Measurements from ENCODE around the gene H3-3A.

DNA sequence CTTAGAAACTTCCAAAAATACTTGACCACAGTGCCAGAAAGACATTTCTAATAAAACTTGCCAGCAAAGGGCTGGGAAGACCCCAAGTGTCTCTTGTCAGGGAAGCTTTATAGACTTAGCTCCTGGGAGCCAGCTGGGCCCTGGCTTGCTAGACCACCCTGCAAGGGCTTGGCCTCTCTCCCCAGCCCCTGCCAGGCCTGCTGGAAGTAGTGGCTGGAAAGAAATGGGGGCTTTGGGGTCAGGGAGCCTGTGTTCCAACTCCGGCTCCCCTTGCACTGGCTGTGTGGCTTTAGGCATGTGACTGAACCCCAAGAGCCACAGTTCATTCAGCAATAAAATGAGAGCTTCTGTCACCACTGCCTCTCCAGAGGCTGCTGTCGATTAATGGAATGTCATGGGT lies 31.1 kb downstream of the H3-3A start:
- TF ChIP-seq, protein P1, sequence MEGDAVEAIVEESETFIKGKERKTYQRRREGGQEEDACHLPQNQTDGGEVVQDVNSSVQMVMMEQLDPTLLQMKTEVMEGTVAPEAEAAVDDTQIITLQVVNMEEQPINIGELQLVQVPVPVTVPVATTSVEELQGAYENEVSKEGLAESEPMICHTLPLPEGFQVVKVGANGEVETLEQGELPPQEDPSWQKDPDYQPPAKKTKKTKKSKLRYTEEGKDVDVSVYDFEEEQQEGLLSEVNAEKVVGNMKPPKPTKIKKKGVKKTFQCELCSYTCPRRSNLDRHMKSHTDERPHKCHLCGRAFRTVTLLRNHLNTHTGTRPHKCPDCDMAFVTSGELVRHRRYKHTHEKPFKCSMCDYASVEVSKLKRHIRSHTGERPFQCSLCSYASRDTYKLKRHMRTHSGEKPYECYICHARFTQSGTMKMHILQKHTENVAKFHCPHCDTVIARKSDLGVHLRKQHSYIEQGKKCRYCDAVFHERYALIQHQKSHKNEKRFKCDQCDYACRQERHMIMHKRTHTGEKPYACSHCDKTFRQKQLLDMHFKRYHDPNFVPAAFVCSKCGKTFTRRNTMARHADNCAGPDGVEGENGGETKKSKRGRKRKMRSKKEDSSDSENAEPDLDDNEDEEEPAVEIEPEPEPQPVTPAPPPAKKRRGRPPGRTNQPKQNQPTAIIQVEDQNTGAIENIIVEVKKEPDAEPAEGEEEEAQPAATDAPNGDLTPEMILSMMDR (IDR thresholded peaks at IDR 0.05): no peak
- TF ChIP-seq POLR2AphosphoS5 (IDR thresholded peaks at IDR 0.05): no peak

Measured in upper lobe of left lung (tissue), 4 donors.